Adipose tissue (tissue), 3 donors: ENCODE measurements around the gene UMAD1. TPM values are rescaled to one million over a fixed set of nuclear protein-coding genes. Genes with fewer than 3 reads are reported as not detected.

Source experiments
- H3K27ac ChIP-seq: one replicate; pipeline ENCODE4 v1.5.1; 2013; ENCODE audit warnings: low read depth, low read length
- WGBS, 3 donors: extraction: QIAGEN DNeasy Blood & Tissue Kit; methylation state at CpG; one replicate each; pipeline ENCODE4 v1.1.7; 2013; 5-methylcytosine and 5-hydroxymethylcytosine counted together
- polyA plus RNA-seq, 3 donors: library from polyadenylated mRNA; stranded (reverse); fragments of 200-250 nt; gene quantifications; one replicate each; pipeline ENCODE4 v1.2.3, GENCODE V29; 2013
- donor health status: healthy with polysubstance abuse.
- donor health status: Bipolar disorder and iron deficiency.
- donor health status: healthy.

Gene UMAD1
- polyA plus RNA-seq, 3 donors = 10.2 to 17.9 (median 10.9) TPM

DNA sequence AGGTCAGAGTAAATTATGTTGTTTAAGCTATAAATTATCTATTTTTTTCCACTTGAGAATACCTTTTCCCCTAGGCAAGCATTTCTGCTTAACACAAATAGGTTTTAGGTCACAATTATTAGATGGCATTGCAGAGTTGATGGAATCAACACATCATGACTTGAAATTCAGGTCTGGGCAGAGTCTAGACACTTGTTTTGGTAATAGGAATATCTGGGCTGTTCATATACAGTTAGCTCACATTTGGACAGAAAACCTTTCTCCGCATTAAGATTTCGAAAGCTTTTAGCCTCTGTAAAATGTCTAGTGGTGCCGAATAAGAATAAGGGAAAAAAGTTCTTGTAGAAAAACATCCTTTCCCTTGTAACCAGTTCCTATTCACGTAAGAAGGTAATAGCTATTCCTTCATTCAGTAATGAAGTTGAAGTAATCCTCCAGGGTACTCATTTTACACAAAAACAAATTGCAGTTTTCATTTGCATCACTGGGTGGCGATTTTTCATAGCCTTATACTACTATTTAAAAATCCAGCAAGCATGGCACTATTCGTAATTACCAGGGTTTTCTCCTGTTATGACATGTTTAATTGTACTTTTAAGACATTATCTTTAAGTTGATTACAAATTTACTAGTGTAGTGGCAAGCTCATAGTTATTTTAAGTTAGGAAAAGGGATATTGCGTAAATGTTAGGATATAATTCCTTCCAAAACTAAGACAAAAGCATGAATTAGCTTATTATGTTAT is 40.8 kb downstream of the UMAD1 start:
- 28 to 34% (median 32%) methylated on average over 7 of the region's 7 CpGs for WGBS, 3 donors
- H3K27ac ChIP-seq = no peak overlapping the region

GRCh38 chr7:7681936-7682329 is 41.4 kb downstream of the UMAD1 start:
- H3K27ac ChIP-seq = no peak overlapping the region

DNA sequence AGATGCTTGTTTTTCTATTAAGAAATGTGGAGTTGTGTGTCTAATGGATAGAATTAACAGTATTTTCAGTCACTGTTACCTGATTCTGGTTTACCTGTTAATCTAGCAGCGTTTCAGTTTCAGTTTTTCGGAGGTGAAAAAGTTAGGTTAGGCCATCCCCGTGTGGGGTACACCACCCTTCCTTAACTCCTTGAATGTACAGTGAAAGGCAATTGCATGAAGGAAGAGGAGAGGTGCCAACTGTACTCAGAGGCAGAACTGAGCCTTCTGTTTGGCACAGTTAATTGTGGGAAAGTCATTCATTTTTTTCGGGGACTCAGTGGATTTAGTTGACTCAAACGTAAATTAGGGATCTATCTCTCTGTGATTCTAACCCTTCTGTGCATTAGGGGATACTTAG is 42.3 kb downstream of the UMAD1 start:
- H3K27ac ChIP-seq = no peak overlapping the region
- 41 to 60% (median 59%) methylated on average over 5 of the region's 5 CpGs for WGBS, 3 donors

DNA sequence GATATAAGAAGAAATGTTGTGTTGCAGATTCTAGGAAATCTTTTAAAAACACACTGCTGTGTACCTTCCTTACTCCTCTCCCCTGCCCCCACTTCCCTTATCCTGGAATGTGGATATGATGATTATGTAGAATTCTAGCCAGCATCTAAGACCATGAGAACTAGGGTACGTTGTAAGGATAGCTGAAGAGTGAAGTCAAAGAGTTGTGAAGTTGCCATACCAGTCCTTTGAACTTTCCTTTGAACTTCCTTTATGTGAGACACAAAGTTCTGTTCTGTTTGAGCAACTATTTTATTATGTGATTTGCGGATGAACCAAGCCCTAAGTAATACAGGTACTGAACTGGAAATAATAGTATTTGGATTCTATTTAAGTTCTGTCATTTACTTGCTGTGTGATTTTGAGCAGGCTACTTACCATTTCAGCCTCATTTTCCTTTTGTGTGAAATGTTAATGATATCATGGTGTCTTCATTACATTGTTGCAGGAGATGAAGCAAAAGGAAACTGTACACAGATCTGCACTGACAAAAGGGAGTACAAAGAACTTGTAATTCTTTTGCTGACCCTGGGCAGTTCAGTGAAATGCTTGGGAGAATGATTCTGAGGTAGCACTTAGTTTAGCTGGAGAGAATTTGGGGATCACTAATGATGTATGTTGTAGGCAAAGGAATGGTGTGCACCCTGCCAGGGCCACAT is 46.4 kb downstream of the UMAD1 start:
- H3K27ac ChIP-seq = no peak overlapping the region
- 60 to 69% (median 69%) methylated on average over 2 of the region's 2 CpGs for WGBS, 3 donors

- WGBS, 3 donors = 19 to 29% (median 22%) methylated on average over 1 of the region's 1 CpG
- no peak overlapping the region for H3K27ac ChIP-seq
These were observed 47.2 kb downstream of the UMAD1 start for GRCh38 chr7:7687800-7688199.

DNA sequence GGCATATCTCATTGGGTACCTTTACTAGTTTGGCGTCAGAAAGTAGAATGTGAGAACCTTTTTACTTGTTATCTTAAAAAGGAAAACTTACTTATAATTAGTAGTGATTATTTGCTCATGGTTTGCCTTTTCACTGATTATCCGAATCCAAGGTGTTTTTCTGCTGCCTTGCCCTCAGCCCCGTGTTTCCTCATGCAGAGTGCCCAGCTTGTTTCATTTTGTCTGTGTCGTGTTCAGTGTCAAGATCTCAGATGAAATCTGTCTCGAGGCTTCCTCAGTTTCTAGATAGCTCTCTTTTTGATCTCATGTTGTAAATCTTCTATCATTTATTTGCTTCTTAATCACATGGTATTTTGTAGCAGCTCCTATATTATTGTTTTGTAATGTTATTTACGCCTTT is 47.8 kb downstream of the UMAD1 start:
- WGBS, 3 donors = 44 to 57% (median 51%) methylated on average over 6 of the region's 6 CpGs
- no peak overlapping the region for H3K27ac ChIP-seq

- WGBS, 3 donors = 86 to 87% (median 86%) methylated on average over 4 of the region's 4 CpGs
- no peak overlapping the region for H3K27ac ChIP-seq
These were observed 48.4 kb downstream of the UMAD1 start for GRCh38 chr7:7688956-7689355.

DNA sequence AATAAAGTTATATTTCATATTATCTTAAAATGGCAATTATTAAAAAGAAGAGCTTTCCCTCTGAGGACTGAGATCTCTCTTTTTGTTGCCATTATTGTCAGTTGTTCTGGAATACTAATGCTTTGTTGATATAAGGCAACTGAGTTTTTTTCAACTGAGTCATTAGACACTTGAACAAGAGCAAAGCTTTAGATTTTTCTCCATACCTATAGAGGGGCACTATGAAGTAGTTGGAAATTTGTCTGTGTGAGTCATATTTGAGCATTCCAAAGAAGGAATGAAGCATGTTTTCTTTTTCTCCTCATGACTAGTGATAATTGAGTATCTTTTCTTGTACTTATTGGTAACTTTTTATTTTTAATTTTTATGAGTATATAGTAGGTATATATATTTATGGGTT is 53.3 kb downstream of the UMAD1 start:
- no peak overlapping the region for H3K27ac ChIP-seq

- WGBS, 3 donors = 67 to 87% (median 76%) methylated on average over 3 of the region's 3 CpGs
- H3K27ac ChIP-seq = no peak overlapping the region
These were observed 54.0 kb downstream of the UMAD1 start for GRCh38 chr7:7694542-7694941.

- no peak overlapping the region for H3K27ac ChIP-seq
- 18 to 53% (median 53%) methylated on average over 5 of the region's 5 CpGs for WGBS, 3 donors
These were observed 54.7 kb downstream of the UMAD1 start for GRCh38 chr7:7695111-7695817.

DNA sequence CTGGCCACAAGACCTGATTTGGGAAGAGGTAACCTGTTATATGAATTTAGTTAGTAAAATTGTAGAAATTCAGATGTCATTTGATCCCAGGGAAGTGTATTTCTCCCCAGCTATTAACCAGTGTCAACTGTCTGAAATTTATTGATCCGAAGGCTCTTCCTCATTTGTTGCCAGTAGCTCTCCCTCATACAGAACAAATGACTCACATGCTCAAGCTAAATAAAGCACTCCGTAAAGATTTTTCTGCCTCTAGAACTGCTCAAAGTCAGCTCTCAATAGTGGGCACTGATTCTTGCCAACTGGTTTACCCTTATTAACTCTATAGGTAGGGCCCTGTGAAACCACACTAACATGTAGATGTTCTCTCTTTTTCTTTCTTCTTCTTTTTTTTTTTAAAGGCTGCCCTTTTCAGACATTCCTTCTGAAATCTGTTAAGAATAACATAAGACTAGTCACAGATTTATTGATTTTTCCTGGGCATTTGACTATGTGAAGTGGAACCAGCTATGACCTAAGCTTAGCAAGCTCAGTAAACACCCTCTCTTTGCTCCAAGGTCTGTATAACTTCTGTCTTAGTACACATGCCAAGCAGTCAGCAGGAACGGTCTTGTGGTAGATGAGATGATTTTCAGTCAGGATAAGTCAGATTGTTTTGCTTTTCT is 56.0 kb downstream of the UMAD1 start:
- H3K27ac ChIP-seq = no peak overlapping the region

DNA sequence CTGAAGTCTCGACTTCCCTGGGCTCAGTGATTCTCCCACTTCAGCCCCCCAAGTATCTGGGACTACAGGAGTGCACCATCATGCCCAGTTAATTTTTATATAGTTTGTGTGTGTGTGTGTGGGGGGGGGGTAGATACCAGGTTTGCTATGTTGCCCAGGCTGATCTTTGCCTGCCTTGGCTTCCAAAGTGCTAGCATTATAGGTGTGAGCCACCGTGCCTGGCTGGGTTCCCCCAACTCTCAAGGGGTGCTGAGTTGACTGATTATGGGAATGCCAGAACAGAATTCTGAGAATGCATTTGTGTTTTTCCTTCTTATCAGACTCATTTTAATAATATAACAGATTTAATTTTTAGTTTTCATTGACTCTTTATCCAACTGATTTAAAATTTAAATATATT is 58.4 kb downstream of the UMAD1 start:
- H3K27ac ChIP-seq = no peak overlapping the region

More for the DNA sequence above, 56.0 kb downstream of the UMAD1 start:
- 17 to 71% (median 61%) methylated on average over 3 of the region's 3 CpGs for WGBS, 3 donors

DNA sequence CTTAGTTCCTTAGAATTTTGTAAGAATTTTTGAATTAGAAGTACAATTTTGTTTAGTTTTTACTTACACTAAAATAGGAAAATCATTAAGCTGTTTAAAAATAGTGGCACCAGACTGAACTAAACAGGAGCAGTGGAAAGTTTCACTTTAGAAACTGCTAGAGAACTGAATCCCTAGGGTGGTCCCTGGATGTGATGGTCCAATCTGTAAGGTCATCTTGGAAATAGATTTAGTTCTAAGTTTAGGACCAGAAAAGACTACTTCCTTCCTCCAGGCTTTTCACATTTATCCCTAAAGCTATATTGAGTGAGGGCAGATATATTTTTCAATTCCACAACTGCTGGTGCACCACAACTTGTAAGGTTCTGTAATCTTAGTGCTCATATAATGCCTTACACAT is 58.8 kb downstream of the UMAD1 start:
- no peak overlapping the region for H3K27ac ChIP-seq

More for the DNA sequence above, 58.4 kb downstream of the UMAD1 start:
- WGBS, 3 donors = 77 to 88% (median 77%) methylated on average over 2 of the region's 2 CpGs

- H3K27ac ChIP-seq = no peak overlapping the region
These were observed 59.4 kb downstream of the UMAD1 start for GRCh38 chr7:7699970-7700369.

GRCh38 chr7:7701527-7701926 is 61.0 kb downstream of the UMAD1 start:
- H3K27ac ChIP-seq = no peak overlapping the region
- 47 to 97% (median 91%) methylated on average over 1 of the region's 1 CpG for WGBS, 3 donors

DNA sequence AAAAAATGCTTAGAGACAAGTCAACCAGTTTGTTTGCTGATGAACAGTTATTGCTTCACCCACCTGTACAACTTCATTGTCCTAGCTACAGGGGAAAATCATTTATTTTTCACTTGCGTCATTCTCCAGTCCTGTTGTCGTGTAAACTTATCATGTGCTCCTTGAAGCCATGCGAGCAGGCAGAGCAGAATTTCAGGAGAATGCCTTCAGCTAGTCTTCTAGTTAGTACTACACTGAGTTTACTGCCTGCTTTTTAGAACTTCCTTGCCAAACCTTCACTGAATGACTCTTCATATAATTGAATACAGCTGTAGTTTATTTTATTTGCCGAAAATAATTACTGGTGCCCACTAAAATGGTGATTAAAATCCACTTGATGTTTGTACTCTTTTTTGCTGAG is 62.3 kb downstream of the UMAD1 start:
- WGBS, 3 donors = 69 to 79% (median 70%) methylated on average over 4 of the region's 4 CpGs
- H3K27ac ChIP-seq = no peak overlapping the region

DNA sequence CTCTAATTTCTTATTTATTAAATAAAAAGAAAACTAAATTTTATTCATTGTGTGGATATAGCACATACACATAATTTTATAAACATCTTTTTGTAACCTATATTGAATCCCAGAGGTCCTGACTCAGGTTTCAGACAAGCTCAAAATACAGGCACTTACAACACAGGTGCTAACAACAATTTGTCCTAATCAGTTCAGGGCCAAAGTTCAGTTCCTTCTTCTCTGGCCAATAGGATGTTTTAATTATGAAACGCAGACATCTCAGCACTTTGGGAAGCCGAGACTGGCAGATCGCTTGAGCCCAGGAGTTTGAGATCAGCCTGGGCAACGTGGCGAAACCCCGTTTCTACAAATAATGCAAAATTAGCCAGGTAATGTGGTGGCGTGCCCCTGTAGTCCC is 62.9 kb downstream of the UMAD1 start:
- H3K27ac ChIP-seq = no peak overlapping the region
- 79 to 94% (median 92%) methylated on average over 7 of the region's 7 CpGs for WGBS, 3 donors

GRCh38 chr7:7704867-7705266 is 64.3 kb downstream of the UMAD1 start:
- no peak overlapping the region for H3K27ac ChIP-seq
- WGBS, 3 donors = 89 to 91% (median 89%) methylated on average over 4 of the region's 4 CpGs

DNA sequence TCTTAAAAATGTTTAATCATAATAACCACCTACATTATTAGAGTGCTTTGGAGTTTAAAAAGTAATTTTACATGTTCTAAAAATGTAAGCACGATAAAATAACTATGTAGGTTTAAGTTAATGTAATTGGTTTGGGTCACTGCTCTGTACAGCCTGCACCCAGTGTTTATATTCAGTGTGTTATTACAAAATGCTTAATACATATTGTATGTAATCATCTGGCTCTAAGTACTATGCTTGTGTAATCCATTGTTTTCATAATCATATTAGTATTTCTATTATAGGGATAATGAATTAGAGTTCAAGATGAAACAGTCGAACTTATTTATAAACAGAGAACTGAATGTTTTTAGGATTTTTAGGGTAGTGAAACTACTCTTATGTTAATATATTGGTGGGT is 64.8 kb downstream of the UMAD1 start:
- no peak overlapping the region for H3K27ac ChIP-seq
- WGBS, 3 donors = 83 to 94% (median 87%) methylated on average over 2 of the region's 2 CpGs
